ENCODE data around the gene ZBTB7C. TPM values are rescaled to one million over a fixed set of nuclear protein-coding genes. Genes with fewer than 3 reads are reported as not detected.

The ZBTB7C gene
- total and polyA plus RNA-seq, 2 of the 4 experiments (the other 2 are of a cell fraction): not detected

- ATAC-seq (ENCODE audit: low read depth): no peak
- Histone ChIP-seq H4K8ac (ENCODE audit: low read depth in 2 of 2, low read length in 2 of 2) (no peak overlapping the region), H2AFZ (replicated peaks; ENCODE audit: low read length, poor library complexity) (no peak overlapping the region), H3K9me3 (ENCODE audit: control insufficient read depth, insufficient read depth, low read length) (no peaks in the 10 kb centered on the region), H2BK15ac (ENCODE audit: low read depth, low read length) (no peak overlapping the region), H2BK5ac (ENCODE audit: low read depth, low read length, poor library complexity, severe bottlenecking) (no peak overlapping the region), H3K4me3 (ENCODE audit: insufficient read depth, low read depth, low read length) (no peak overlapping the region), H3K56ac (ENCODE audit: extremely low read depth, insufficient read depth, low read length) (no peak overlapping the region), H3K79me1 (ENCODE audit: low read depth in 1 of 2, low read length in 2 of 2) (no peaks in the 10 kb centered on the region), H3K4me1 (ENCODE audit: control insufficient read depth, insufficient read depth, low read length) (no peaks in the 10 kb centered on the region), H3K9me1 (ENCODE audit: insufficient read depth, low read length) (no peaks in the 10 kb centered on the region), H2AK5ac (ENCODE audit: low read depth, low read length) (no peak overlapping the region), H3K18ac (ENCODE audit: low read depth, low read length) (no peak overlapping the region), H2BK20ac (ENCODE audit: low read depth, low read length) (no peak overlapping the region), H3K27me3 (ENCODE audit: control insufficient read depth, insufficient read depth, low read length) (peaks cover 13% of the 10 kb centered on the region), H3K14ac (replicated peaks; ENCODE audit: low read depth, low read length) (no peak overlapping the region), H3K36me3 (ENCODE audit: control insufficient read depth, insufficient read depth, low read length) (no peaks in the 10 kb centered on the region), H2BK120ac (ENCODE audit: low read depth, low read length) (no peak overlapping the region), H3K27ac (ENCODE audit: insufficient read depth, low read length) (no peak overlapping the region), H2AK9ac (replicated peaks; ENCODE audit: low read depth, low read length, poor library complexity) (no peak overlapping the region), H3K23ac (ENCODE audit: low read depth, low read length) (no peak overlapping the region), H3K4me2 (ENCODE audit: low read depth, low read length) (no peak overlapping the region), H3K4ac (ENCODE audit: low read depth, low read length) (no peak overlapping the region), H4K20me1 (ENCODE audit: insufficient read depth, low read length) (no peaks in the 10 kb centered on the region), H3K9ac (ENCODE audit: low read depth, low read length) (no peak overlapping the region), H4K5ac (ENCODE audit: low read depth, low read length) (no peak overlapping the region), H4K91ac (ENCODE audit: insufficient read depth, low read depth, low read length) (no peak overlapping the region)
- in situ Hi-C loops (cut with MboI; ENCODE audit: low sequenced_read_pairs) (no loop called here), intact Hi-C loops (cut with micrococcal nuclease) (no loop called here), dilution Hi-C loops (cut with HindIII; ENCODE audit: low sequenced_read_pairs, unreplicated experiment) (no loop called here)
- no peak for DNase-seq
- WGBS, 2 experiments (ENCODE audit: extremely low coverage in 2 of 2, insufficient read length in 1 of 2): 64% methylated on average over 4 of the region's 7 CpGs; no CpG with 5 or more reads in 1 of the 2 experiments
- TF ChIP-seq MAZ (IDR thresholded peaks at IDR 0.05; ENCODE audit: borderline replicate concordance, low read depth, low read length): no peak
- ChIA-PET CTCF (no interaction called here), POLR2A (ENCODE audit: unreplicated experiment) (no interaction called here)
- no TSS peak for BruUV-seq (replicated peaks)
Measured at GRCh38 chr18:48356151-48356745, 52.9 kb downstream of the ZBTB7C start.
